ENCODE results near the gene DNM2. TPM values are rescaled to one million over a fixed set of nuclear protein-coding genes. Genes with fewer than 3 reads are reported as not detected.

DNM2 gene
- total and polyA plus RNA-seq, 2 of the 13 experiments (the other 11 are each of a cell fraction or from before 2014, with no cell fraction given), result 41.7 to 59.8 TPM

- TF ChIP-seq ZBTB40 (IDR thresholded peaks at IDR 0.05), result no peak
- no peak for TF ChIP-seq ZBTB40 (CRISPR knock-in tag; IDR thresholded peaks at IDR 0.05)
- TF ChIP-seq TERF1 (CRISPR knock-in tag; IDR thresholded peaks at IDR 0.05), result no peak
- no peak for TF ChIP-seq CSRNP1 (CRISPR knock-in tag; IDR thresholded peaks at IDR 0.05)
- TF ChIP-seq ZNF101 (CRISPR knock-in tag; IDR thresholded peaks at IDR 0.05; ENCODE audit: borderline replicate concordance, low read depth), result no peak
- TF ChIP-seq SNRNP70 (IDR thresholded peaks at IDR 0.05; ENCODE audit: low read depth, low read length), result no peak
- TF ChIP-seq ZNF350 (CRISPR knock-in tag; IDR thresholded peaks at IDR 0.05; ENCODE audit: borderline replicate concordance, low read depth), result peak; percentile 96
- TF ChIP-seq ZNF180 (CRISPR knock-in tag; IDR thresholded peaks at IDR 0.05; ENCODE audit: borderline replicate concordance, low read depth), result no peak
- TF ChIP-seq NFIC (IDR thresholded peaks at IDR 0.05; ENCODE audit: low read length), result no peak
- no peak for TF ChIP-seq HOXA7 (CRISPR knock-in tag; IDR thresholded peaks at IDR 0.05)
- TF ChIP-seq NFE2 (CRISPR knock-in tag; IDR thresholded peaks at IDR 0.05), result no peak
- TF ChIP-seq RNF2 (conservative IDR thresholded peaks at IDR 0.05; ENCODE audit: low read depth), result no peak
- no peak for TF ChIP-seq ZNF33A (CRISPR knock-in tag; IDR thresholded peaks at IDR 0.05; ENCODE audit: borderline replicate concordance)
- TF ChIP-seq ZBTB43 (CRISPR knock-in tag; conservative IDR thresholded peaks at IDR 0.05), result no peak; the same call in 1 of the 2 replicates
- TF ChIP-seq PHB2 (IDR thresholded peaks at IDR 0.05; ENCODE audit: partially characterized antibody), result no peak
- TF ChIP-seq SPEN (CRISPR knock-in tag; IDR thresholded peaks at IDR 0.05; ENCODE audit: low read depth), result peak; percentile 75; the same call in 1 of the 2 replicates
- TF ChIP-seq ZNF24 (IDR thresholded peaks at IDR 0.05), result no peak
Measured at GRCh38 chr19:10835754-10836478, 118.0 kb downstream of the DNM2 start, which contains the start of gene TMED1 (continued).

Data from HepG2 (cell line).